Forelimb muscle (tissue), 1 donor: ENCODE results near the gene LMF1. TPM values are rescaled to one million over a fixed set of nuclear protein-coding genes. Genes with fewer than 3 reads are reported as not detected.
"Not testable (repeated sequence)": the region's sequence is repeated elsewhere in the genome, so short reads cannot be mapped to it uniquely, and the experiment has no call there.

Source experiments
- DNase-seq: peaks from one replicate; pipeline ENCODE4 v3.0.0-alpha.2; 2013; ENCODE audit warnings: low read depth
- polyA plus RNA-seq: library from polyadenylated mRNA; unstranded; fragments of 120-200 nt; gene quantifications from one replicate; pipeline ENCODE4 v1.2.1, GENCODE V29; 2013; ENCODE audit not compliant: insufficient read length

LMF1 gene
- polyA plus RNA-seq, 1 donor, result 9.4 TPM

DNA sequence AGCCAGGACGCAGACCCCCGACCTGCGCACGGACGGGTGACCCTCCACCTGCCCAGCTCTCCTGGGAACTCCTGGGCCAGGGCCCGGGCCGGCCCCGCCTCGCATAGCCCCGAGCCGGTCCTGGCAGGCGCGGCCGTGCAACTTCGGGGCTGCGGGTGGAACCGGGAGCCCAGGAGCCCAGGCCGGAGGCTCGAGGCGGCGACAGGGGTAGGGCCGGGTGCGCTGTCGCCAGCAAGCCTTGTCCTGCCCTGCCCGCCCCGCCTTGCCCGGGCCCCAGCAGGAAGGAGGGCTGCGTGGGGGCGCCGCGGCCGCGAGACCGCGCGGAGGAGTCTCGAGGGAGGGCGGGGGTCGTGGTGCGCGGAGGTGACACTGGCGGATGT is 408 bp downstream of the LMF1 start:
- no peak for DNase-seq

GRCh38 chr16:969508-970385 is 1.0 kb downstream of the LMF1 start:
- DNase-seq, result no peak

GRCh38 chr16:968620-969019 is 2.2 kb downstream of the LMF1 start:
- no peak for DNase-seq

DNA sequence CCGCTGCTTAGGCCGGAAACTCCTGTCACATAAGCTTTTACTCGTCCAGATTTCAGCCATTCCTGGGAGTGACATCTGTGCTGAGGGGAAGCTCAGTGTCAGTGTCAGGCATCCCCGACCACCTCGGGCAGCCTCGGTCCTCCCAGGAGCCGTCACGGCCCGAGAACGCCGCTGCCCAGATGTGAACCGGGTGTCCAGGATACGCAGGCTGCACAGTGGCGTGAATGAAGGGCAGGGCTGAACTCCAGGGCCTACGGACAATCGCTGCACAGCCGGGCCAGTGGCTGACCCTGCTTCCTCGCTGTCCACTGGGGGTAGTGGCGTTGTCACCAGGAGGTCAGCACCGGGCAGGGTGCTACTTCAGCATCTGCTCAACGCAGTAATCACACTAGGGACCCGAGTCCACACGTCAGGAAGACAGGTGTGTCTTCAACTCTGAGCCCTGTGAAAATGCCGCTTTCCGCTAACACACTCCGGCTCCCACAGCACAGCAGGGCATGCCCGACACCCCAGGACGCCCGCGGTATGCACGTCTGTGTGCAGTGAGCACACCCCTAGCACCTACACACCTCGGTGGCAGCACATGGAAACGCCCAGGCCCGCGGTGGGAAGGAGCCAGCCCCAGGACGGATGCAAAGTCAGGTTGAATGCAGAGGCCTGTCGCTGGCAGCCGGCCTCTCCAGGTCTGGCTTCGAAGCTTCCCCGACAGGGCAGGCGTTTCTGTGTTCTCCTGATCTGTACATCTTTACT is 3.1 kb downstream of the LMF1 start:
- no peak for DNase-seq

- DNase-seq, result no peak
Observed at GRCh38 chr16:967077-967541, 3.7 kb downstream of the LMF1 start.

- no peak for DNase-seq
Observed at GRCh38 chr16:966505-966904, 4.3 kb downstream of the LMF1 start.

DNA sequence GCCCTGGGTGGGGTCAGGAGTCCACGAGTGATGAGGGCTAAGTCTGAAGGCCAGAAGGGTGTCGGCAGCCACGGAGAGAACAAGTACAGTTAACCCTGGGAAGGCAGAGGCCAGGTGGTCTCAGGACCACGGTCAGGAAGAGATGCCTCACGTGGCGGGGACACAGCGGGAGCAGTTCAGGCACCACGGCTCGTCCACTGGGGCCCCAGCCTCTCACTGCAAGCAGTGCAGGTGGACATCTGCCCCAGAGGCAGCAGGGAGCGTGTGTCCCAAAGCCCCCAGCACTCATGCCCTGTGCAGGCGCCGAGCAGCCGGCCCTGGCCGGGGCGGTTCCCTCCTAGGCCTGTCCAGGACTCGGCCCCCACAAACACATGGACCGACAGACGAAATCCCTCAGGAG is 4.7 kb downstream of the LMF1 start:
- no peak for DNase-seq

DNA sequence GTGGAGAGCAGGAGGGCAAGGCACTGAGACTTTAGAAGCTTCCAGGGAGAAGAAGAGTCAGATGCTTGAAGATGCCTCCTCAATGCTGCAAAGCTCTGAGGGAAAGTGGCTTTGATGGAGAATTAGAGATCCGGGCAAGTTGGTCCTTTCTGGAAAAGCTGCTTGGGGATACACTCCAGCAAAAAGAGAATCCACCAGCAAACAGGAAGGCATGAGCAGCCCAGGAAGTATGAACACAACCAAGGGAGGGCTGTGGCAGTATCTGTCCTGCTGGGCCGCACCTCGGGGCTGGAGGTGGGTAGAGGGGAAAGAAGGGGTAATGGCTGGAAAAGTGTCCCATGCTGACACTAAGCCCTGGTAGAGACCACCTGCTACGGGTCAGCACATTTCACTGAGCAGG is 5.3 kb downstream of the LMF1 start:
- DNase-seq, result no peak

- no peak for DNase-seq
Observed at GRCh38 chr16:965036-965395, 5.8 kb downstream of the LMF1 start.

- DNase-seq, result no peak
Observed at GRCh38 chr16:964356-965035, 6.3 kb downstream of the LMF1 start.

DNA sequence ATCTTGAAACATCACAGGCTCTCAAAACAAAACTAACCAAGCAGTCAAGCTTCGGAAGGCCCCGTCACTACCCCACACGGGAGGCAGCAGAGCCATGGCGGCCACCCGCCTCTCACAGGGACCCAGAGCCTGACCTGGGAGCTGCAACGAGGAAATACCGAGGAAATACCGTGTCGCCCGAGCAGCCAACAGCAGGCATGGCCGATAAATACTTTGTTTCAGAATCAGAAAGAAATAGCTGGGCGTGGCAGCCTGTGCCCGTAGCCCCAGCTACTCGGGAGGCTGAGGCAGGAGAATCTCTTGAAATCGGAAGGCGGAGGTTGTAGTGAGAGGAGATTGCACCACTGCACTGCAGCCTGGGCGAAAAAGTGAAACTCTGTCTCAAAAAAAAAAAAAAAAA is 6.9 kb downstream of the LMF1 start:
- no peak for DNase-seq

DNA sequence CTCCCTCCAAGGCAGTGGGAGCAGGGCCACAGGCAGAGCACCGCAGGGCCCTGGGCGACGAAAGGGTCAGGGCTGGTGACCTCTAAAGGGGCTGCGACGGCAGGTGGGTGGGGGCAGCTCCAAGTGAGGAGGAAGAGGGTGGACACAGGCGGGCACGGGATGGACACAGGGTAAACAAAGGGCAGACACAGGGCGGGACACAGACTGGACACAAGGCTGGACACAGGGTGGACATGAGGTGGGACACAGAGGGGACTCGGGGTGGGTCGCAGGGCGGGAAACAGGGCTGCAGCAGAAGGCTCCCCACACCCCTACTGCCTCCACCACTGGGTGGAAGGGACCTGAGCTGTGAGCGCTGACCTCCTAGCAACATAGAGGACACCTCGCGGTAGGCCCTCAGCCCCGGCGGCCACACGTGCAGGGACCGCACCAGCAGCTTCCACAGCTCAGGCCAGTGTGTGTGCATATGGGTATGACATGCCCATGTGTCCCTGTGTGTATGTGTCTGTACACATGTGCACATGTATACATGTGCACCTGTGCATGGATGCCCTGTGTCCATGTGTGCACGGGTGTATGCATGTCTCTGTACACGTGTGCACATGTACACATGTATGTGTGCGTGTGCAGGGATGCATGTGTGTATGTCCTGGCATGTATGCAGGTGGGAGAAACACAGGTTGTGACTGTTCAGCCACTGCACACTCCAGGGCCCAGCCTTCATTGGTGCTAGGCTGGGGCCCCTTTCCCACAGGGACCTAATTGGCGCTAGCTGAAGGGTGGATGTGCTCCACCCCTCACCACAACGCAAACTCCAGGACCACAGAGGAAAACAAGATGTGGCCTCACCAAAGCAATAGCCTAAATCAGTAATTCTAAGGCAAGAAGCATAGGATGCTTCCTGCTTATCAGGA is 7.6 kb downstream of the LMF1 start:
- DNase-seq, result no peak

- DNase-seq, result no peak
Observed at GRCh38 chr16:962366-962765, 8.4 kb downstream of the LMF1 start.

DNA sequence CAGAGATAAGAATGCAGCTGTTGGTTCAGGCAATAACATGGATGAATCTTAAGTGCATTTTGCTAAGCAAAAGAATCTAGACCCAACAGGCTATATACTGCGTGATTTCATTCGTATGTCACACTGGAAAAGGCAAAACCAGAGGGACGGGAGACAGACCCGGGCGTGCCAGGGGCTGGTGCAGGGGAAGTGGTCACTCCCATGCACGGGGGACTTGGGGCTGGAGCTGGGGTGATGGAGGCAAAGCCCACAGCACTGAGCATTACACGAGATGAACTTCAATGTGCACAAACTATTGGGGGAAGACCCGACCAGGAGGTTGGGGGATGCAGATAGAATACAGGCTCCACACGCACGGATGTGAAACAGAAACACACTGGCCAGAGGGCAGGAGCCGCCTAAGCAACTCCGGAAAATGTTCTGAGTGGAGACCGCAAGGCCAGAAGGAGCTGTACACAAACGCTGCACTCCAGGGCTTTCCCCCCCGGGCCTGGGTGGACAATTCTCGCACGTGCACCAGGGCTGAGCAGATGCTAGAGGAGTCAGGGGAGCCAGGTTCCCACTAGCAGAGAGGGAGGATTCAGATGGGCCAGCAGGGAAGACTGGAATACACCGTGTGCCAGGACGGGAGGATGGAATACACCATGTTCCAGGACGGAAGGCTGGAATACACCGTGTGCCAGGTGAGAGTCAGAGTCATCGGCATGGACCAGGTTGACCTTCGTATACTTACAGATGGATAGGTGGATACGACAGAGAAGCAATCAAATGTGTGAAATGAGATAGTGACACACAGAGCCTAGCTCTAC is 11.3 kb downstream of the LMF1 start:
- DNase-seq, result no peak

GRCh38 chr16:955766-956165 is 15.0 kb downstream of the LMF1 start:
- DNase-seq, result not testable (repeated sequence)

GRCh38 chr16:953818-954217 is 17.0 kb downstream of the LMF1 start:
- not testable (repeated sequence) for DNase-seq

- no peak for DNase-seq
Observed at GRCh38 chr16:952321-952720, 18.5 kb downstream of the LMF1 start.

DNA sequence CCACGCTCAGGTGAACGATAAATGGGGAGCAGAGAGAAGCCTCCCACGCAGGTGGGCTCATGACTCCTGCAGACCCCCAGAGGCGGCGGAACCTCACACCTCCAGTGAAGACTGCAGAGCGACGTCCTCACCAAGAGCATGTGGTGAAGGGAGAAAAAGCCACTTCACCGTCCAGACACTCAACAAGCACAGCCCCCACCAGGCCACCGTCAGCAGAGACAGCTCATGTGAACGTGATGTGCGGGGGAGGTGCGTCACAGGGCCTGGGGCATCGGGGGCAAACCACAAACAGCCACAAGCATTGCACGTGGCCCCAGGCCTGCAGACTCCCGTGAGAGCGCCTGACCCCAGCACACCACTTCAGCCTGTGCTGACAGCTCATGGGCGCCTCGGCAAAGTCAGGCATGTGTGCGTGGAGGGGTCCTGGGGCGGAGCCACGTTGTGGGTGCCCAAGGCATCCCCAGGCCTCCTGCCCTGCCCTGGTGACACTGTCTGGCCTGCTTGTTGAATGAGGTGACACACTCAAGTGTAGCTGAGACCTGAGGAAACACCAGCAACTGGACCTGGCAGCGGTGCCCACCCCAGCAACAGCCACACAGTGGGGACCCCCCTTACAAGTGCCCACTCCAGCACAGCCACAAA is 19.0 kb downstream of the LMF1 start:
- DNase-seq, result no peak

DNA sequence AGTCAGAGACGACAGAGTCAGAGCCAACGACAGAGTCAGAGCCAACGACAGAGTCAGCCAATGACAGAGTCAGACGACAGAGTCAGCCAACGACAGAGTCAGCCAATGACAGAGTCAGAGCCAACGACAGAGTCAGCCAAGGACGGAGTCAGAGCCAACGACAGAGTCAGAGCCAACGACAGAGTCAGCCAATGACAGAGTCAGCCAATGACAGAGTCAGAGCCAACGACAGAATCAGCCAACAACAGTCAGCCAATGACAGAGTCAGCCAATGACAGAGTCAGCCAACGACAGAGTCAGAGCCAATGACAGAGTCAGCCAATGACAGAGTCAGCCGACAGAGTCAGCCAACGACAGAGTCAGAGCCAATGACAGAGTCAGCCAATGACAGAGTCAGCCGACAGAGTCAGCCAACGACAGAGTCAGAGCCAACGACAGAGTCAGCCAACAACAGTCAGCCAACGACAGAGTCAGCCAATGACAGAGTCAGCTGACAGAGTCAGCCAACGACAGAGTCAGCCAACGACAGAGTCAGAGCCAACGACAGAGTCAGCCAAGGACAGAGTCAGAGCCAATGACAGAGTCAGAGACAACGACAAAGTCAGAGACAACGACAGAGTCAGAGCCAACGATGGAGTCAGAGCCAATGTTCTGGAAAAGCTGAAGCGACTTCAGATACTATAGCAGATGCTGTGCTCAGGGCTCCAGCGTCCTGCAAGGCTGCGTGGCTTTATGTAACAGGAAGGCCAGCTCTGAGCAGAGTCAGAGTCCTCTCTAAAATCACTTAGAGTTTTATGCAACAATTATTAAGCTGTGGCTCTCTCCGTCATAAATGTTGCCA is 19.8 kb downstream of the LMF1 start:
- peak; percentile 28 for DNase-seq
